ENCODE results near the gene ZC3H10.
"Not testable (repeated sequence)": the region's sequence is repeated elsewhere in the genome, so short reads cannot be mapped to it uniquely, and the experiment has no call there.

ZC3H10 gene

DNA sequence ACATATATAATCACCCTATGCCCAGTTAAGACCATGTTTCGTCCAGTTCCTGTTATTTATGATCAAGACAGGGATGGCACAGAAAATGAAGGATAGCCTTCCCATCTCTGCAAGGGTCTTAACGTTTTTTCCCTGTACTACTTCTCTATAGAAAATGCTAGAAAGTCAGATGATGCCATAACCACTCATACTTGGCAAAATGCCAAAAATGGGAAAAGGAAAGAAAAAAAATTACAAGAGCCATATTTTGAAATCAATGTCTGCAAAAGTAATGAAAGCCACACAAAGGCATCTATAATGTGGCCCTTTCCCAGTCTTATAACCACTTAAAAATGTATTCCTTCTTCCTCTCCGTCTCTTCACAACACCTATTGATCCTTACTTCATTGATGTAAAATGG lies 32.5 kb downstream of the ZC3H10 start:
- H3K4me1 ChIP-seq (ENCODE audit: control insufficient read depth in 1 of 2, insufficient read depth in 2 of 2, low read length in 2 of 2), result peaks cover 16 to 31% of the 10 kb centered on the region in 2 donors
- H3K36me3 ChIP-seq (ENCODE audit: control insufficient read depth in 1 of 2, insufficient read depth in 2 of 2, low read length in 2 of 2), result no peaks in the 10 kb centered on the region
- no peak overlapping the region for H3K27ac ChIP-seq (ENCODE audit: low read length)
- no peak overlapping the region for H3K4me3 ChIP-seq (ENCODE audit: low read depth in 1 of 2, low read length in 2 of 2)
- H3K27me3 ChIP-seq (ENCODE audit: low read depth, low read length), result no peaks in the 10 kb centered on the region
- no peaks in the 10 kb centered on the region for H3K9me3 ChIP-seq (ENCODE audit: control insufficient read depth in 1 of 2, low read length in 2 of 2)

GRCh38 chr12:56151672-56152131 lies 33.6 kb downstream of the ZC3H10 start:
- H3K27me3 ChIP-seq (ENCODE audit: low read depth, low read length), result no peaks in the 10 kb centered on the region
- H3K4me1 ChIP-seq (ENCODE audit: control insufficient read depth in 1 of 2, insufficient read depth in 2 of 2, low read length in 2 of 2), result peaks cover 16 to 26% of the 10 kb centered on the region in 2 donors
- peak overlapping the region; percentile 93 for H3K27ac ChIP-seq (ENCODE audit: low read length)
- no peaks in the 10 kb centered on the region for H3K36me3 ChIP-seq (ENCODE audit: control insufficient read depth in 1 of 2, insufficient read depth in 2 of 2, low read length in 2 of 2)
- H3K4me3 ChIP-seq (ENCODE audit: low read depth in 1 of 2, low read length in 2 of 2), result peak overlapping the region; percentile 69 to 75
- H3K9me3 ChIP-seq (ENCODE audit: control insufficient read depth in 1 of 2, low read length in 2 of 2), result no peaks in the 10 kb centered on the region

DNA sequence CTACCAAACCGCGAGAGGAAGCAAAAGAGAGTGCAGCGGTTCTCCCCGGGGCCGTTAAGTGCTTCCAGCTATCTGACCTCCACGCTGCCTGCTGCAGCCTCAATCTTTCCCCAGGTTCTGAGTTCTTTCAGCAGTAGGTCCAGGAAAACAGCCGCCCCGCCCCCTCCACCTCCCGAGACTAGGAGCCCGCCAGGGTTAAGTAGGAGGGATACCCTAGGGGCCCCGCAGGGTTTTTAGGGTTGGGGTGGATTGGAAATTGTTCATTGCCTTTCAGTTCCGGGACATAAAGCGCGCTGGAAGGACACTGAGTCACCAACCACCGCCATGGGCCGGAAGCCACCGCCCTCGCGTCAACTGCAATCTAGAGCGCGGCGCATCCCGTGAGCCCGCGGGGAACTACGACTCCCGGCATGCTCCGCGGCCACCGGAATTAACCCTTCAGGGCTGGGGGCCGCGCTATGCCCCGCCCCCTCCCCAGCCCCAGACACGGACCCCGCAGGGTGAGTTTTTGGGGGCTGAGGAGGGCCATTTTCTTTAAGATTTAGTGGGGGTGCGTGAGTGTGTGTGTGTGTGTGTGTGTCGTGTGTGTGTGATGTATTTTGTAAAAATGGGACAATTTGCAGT lies 34.2 kb downstream of the ZC3H10 start, which contains the start of gene MYL6B:
TSS of gene MYL6B (plus strand) at position 456 of the 624 bp plus-strand sequence. CDS start 1,332 bp downstream, outside the sequence.
- Histone ChIP-seq H3K4me3 (ENCODE audit: low read depth in 1 of 2, low read length in 2 of 2) (peak within 1 kb of the TSS; percentile 69 to 75), H3K27me3 (ENCODE audit: low read depth, low read length) (no peaks in the 10 kb centered on the region)

DNA sequence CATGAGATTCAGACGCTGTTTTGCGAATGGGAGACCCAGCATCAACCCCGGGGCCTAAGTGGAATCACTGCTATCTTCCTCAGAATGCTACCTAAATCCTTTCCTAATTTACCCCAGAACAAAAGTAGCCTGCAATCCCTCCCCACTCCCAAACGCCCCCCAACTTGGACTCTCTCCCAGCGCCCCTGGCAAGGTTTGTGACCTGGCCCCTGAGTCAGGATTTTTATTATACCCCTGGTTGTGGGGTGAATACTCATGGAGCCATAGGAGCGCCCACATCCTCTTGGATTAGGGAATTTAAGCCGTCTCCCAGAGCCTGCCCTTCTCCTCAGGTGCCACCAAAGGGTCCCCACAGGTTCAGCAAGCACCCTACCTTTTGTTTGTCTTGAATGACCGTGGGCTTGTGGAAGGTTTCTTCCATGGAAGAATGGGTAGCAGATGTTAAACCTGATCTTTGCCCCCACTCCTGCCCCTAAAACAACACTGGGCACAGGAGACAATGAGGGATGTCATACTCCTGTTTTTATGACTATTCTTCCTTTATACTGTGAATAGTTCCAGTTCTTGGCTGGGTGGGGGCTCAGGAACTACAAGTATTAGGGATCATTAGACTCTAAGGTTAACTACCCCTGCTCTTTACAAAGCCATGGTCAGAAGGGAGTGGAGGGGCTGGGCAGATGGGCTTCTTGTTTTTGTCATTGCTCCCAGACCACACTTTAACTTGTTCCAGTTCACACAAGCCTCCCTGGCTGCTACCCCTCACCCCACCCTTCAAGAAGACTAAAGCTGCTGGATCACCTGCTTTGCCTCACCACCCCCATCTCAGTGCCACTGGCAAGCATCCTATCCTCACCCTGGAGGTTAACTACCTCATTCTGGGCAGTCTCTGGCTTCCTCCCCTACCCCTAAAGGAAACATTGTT lies 35.0 kb downstream of the ZC3H10 start:
- H3K36me3 ChIP-seq (ENCODE audit: control insufficient read depth in 1 of 2, insufficient read depth in 2 of 2, low read length in 2 of 2), result no peaks in the 10 kb centered on the region

More for the DNA sequence above, 34.2 kb downstream of the ZC3H10 start, which contains the start of gene MYL6B:
- no peaks in the 10 kb centered on the region for H3K36me3 ChIP-seq (ENCODE audit: control insufficient read depth in 1 of 2, insufficient read depth in 2 of 2, low read length in 2 of 2)
- H3K9me3 ChIP-seq (ENCODE audit: control insufficient read depth in 1 of 2, low read length in 2 of 2), result no peaks in the 10 kb centered on the region
- peaks cover 16 to 22% of the 10 kb centered on the region in 2 donors for H3K4me1 ChIP-seq (ENCODE audit: control insufficient read depth in 1 of 2, insufficient read depth in 2 of 2, low read length in 2 of 2)
- peak within 1 kb of the TSS; percentile 93 for H3K27ac ChIP-seq (ENCODE audit: low read length)

DNA sequence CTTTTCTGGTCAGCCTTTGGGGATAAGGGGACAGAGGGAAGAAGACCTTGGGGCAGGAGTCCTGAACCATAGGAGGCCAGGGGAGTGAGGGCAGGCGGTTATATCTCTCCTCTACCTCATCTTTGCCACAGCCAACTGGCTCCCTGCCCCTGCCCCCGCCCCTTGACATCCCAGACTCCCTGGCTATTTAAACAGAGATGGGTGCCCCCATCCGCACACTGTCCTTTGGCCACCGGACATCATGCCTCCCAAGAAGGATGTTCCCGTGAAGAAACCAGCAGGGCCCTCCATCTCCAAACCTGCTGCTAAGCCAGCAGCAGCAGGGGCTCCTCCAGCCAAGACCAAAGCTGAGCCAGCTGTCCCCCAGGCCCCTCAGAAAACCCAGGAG lies 35.6 kb downstream of the ZC3H10 start:
- Histone ChIP-seq H3K4me1 (ENCODE audit: control insufficient read depth in 1 of 2, insufficient read depth in 2 of 2, low read length in 2 of 2) (peaks cover 16 to 20% of the 10 kb centered on the region in 2 donors), H3K4me3 (ENCODE audit: low read depth in 1 of 2, low read length in 2 of 2) (peak overlapping the region in 1 of 2 donors; percentile 75), H3K9me3 (ENCODE audit: control insufficient read depth in 1 of 2, low read length in 2 of 2) (no peaks in the 10 kb centered on the region), H3K27ac (ENCODE audit: low read length) (no peak overlapping the region), H3K36me3 (ENCODE audit: control insufficient read depth in 1 of 2, insufficient read depth in 2 of 2, low read length in 2 of 2) (no peaks in the 10 kb centered on the region), H3K27me3 (ENCODE audit: low read depth, low read length) (no peaks in the 10 kb centered on the region)

More for the DNA sequence above, 35.0 kb downstream of the ZC3H10 start:
- Histone ChIP-seq H3K9me3 (ENCODE audit: control insufficient read depth in 1 of 2, low read length in 2 of 2) (no peaks in the 10 kb centered on the region), H3K27ac (ENCODE audit: low read length) (peak overlapping the region; percentile 40), H3K27me3 (ENCODE audit: low read depth, low read length) (no peaks in the 10 kb centered on the region), H3K4me1 (ENCODE audit: control insufficient read depth in 1 of 2, insufficient read depth in 2 of 2, low read length in 2 of 2) (peaks cover 16 to 20% of the 10 kb centered on the region in 2 donors), H3K4me3 (ENCODE audit: low read depth in 1 of 2, low read length in 2 of 2) (peak overlapping the region; percentile 69 to 75)

DNA sequence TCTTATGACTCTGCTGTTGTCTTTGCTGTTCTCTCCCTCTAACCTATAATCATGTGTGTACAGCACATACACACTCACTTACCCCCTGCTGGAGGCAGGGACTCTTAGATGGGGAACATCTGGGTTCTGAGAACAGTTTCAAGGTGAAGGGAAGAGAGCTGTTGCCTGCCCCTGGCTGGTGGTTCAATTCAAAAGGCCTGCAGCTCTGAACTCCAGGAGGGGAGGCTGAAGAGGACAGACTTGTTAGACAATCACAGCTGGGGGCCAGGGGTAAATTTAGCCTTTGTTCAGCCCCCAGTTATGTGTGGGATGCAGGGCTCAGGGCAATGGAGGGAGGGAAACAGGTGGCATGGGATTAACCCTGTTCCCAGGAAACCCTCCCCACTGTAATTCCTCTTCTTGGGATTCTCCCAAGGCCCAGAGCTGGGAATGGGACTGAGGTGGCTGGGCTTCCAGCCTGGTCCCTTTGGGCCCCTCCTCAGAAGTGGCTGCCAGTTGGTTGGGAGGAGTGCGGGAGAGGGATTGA lies 36.2 kb downstream of the ZC3H10 start:
- Histone ChIP-seq H3K36me3 (ENCODE audit: control insufficient read depth in 1 of 2, insufficient read depth in 2 of 2, low read length in 2 of 2) (no peaks in the 10 kb centered on the region), H3K4me1 (ENCODE audit: control insufficient read depth in 1 of 2, insufficient read depth in 2 of 2, low read length in 2 of 2) (peaks cover 16 to 21% of the 10 kb centered on the region in 2 donors), H3K27ac (ENCODE audit: low read length) (no peak overlapping the region), H3K4me3 (ENCODE audit: low read depth in 1 of 2, low read length in 2 of 2) (no peak overlapping the region), H3K27me3 (ENCODE audit: low read depth, low read length) (no peaks in the 10 kb centered on the region), H3K9me3 (ENCODE audit: control insufficient read depth in 1 of 2, low read length in 2 of 2) (no peaks in the 10 kb centered on the region)

GRCh38 chr12:56154818-56155217 lies 36.8 kb downstream of the ZC3H10 start:
- no peak overlapping the region for H3K4me3 ChIP-seq (ENCODE audit: low read depth in 1 of 2, low read length in 2 of 2)
- H3K36me3 ChIP-seq (ENCODE audit: control insufficient read depth in 1 of 2, insufficient read depth in 2 of 2, low read length in 2 of 2), result peaks cover 4 to 5% of the 10 kb centered on the region in 2 donors
- no peak overlapping the region for H3K27ac ChIP-seq (ENCODE audit: low read length)
- H3K4me1 ChIP-seq (ENCODE audit: control insufficient read depth in 1 of 2, insufficient read depth in 2 of 2, low read length in 2 of 2), result peaks cover 16 to 26% of the 10 kb centered on the region in 2 donors
- no peaks in the 10 kb centered on the region for H3K9me3 ChIP-seq (ENCODE audit: control insufficient read depth in 1 of 2, low read length in 2 of 2)
- no peaks in the 10 kb centered on the region for H3K27me3 ChIP-seq (ENCODE audit: low read depth, low read length)

GRCh38 chr12:56155256-56155845 lies 37.3 kb downstream of the ZC3H10 start:
- H3K27ac ChIP-seq (ENCODE audit: low read length), result no peak overlapping the region
- H3K4me1 ChIP-seq (ENCODE audit: control insufficient read depth in 1 of 2, insufficient read depth in 2 of 2, low read length in 2 of 2), result peaks cover 17 to 30% of the 10 kb centered on the region in 2 donors
- no peaks in the 10 kb centered on the region for H3K27me3 ChIP-seq (ENCODE audit: low read depth, low read length)
- H3K36me3 ChIP-seq (ENCODE audit: control insufficient read depth in 1 of 2, insufficient read depth in 2 of 2, low read length in 2 of 2), result peaks cover 10% of the 10 kb centered on the region in 2 donors
- H3K4me3 ChIP-seq (ENCODE audit: low read depth in 1 of 2, low read length in 2 of 2), result no peak overlapping the region
- H3K9me3 ChIP-seq (ENCODE audit: control insufficient read depth in 1 of 2, low read length in 2 of 2), result no peaks in the 10 kb centered on the region

- peak overlapping the region; percentile 61 to 74 for H3K4me3 ChIP-seq (ENCODE audit: low read depth in 1 of 2, low read length in 2 of 2)
- peaks cover 22 to 36% of the 10 kb centered on the region in 2 donors for H3K4me1 ChIP-seq (ENCODE audit: control insufficient read depth in 1 of 2, insufficient read depth in 2 of 2, low read length in 2 of 2)
- H3K27ac ChIP-seq (ENCODE audit: low read length), result peak overlapping the region; percentile 84
- not testable (repeated sequence) for H3K9me3 ChIP-seq (ENCODE audit: control insufficient read depth in 1 of 2, low read length in 2 of 2); H3K27me3 ChIP-seq (ENCODE audit: low read depth, low read length)
- peaks cover 23% of the 10 kb centered on the region in 2 donors for H3K36me3 ChIP-seq (ENCODE audit: control insufficient read depth in 1 of 2, insufficient read depth in 2 of 2, low read length in 2 of 2)
Measured at GRCh38 chr12:56156464-56157200, 38.6 kb downstream of the ZC3H10 start.

GRCh38 chr12:56157201-56158028 lies 39.3 kb downstream of the ZC3H10 start:
- Histone ChIP-seq H3K27ac (ENCODE audit: low read length) (peak overlapping the region; percentile 84), H3K4me1 (ENCODE audit: control insufficient read depth in 1 of 2, insufficient read depth in 2 of 2, low read length in 2 of 2) (peaks cover 21 to 41% of the 10 kb centered on the region in 2 donors), H3K27me3 (ENCODE audit: low read depth, low read length) (no peaks in the 10 kb centered on the region), H3K4me3 (ENCODE audit: low read depth in 1 of 2, low read length in 2 of 2) (peak overlapping the region; percentile 61 to 74), H3K9me3 (ENCODE audit: control insufficient read depth in 1 of 2, low read length in 2 of 2) (no peaks in the 10 kb centered on the region), H3K36me3 (ENCODE audit: control insufficient read depth in 1 of 2, insufficient read depth in 2 of 2, low read length in 2 of 2) (peaks cover 28 to 29% of the 10 kb centered on the region in 2 donors)

All from muscle layer of duodenum (tissue), 2 donors.